GM18873 (cell line): ENCODE results near the gene SORBS1.

Experiments used
- ATAC-seq: cut with Tn5 transposase; IDR thresholded peaks from one replicate; pipeline ENCODE4 v1.9.1; 2021; ENCODE audit warnings: mild to moderate bottlenecking, moderate library complexity, moderate number of reproducible peaks; ENCODE audit not compliant: unreplicated experiment, low FRiP score

Gene SORBS1

DNA sequence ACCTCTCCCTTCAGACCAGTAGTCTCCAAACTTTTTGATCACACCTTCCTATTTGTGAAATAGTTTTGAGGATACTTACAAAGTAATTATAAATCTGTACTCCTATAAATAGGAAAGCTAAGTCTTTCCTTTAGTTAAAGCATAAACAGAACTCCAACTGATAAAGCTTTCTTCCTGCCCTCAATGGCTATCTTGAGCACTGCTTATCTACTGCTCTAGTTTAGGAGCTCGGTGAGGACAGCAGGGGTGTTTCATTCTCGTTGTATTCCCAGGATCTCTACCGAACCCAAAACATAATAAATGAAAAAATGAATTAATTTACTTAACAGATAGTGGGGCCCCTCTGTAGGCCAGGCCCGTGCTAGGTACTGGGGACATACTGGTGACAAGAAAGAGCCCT, 17.7 kb downstream of the SORBS1 start:
- no peak for ATAC-seq

DNA sequence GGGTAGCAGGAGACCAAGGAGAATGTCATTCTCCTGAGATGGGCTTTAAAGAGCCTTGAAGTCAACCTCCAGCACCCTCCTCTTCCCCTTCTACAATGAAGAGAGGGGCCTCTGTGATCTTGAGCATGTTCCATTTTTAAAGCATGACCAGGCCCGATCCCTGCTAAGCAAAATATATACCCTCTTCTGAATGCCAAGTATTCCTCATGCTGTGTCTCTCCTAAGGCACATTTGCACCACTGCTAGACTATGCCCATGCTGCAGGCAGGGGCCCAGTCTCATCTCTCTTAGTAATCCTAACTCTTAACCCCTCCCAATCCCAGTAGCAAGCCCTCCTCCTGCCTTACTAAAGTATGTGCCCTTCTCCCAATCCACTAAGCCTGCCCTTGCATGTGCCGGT, 18.4 kb downstream of the SORBS1 start:
- no peak for ATAC-seq

DNA sequence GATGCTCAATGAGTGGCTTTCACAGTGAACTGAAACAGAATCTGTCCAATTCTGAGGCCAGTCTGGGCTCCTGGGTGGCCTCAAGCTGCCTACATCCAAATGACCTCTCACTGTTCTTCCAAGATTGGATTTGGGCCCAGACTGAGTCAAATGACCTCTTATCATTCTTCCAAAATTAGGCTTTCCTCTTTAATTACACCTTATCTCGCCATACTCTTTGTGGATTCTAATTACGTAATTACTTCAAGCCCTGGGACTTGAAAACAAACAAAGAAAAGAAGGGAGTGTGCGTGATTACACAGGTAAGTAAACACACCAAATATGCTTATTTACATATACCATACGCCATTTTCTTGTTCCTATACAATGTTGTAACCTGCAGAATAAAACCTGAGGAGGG, 18.8 kb downstream of the SORBS1 start:
- no peak for ATAC-seq

DNA sequence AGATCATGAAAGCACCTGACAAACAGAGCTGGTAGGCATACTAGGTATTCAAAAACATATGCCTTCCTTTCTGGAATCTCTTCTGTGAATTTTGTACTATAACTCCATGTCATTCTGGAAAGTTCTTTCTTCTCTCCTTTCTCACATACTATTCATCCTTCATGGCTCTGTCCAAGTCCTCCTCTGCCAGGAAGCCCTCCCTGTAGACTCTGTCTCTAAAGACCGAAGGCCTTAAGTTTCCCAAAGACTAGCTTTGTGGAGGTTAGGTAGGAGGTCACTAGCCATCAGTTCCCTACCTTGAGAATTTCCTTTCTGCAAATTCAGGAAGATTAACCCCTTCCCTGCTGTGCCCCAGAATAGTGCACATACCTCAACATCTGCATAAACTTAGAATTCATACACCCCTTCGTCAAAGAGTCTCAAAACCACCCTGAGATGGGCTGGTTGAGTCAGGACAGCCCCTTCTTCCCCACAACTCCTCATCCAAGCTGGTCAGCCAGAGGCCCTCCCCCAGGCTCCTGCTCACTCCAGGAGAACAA, 20.6 kb downstream of the SORBS1 start:
- no peak for ATAC-seq

DNA sequence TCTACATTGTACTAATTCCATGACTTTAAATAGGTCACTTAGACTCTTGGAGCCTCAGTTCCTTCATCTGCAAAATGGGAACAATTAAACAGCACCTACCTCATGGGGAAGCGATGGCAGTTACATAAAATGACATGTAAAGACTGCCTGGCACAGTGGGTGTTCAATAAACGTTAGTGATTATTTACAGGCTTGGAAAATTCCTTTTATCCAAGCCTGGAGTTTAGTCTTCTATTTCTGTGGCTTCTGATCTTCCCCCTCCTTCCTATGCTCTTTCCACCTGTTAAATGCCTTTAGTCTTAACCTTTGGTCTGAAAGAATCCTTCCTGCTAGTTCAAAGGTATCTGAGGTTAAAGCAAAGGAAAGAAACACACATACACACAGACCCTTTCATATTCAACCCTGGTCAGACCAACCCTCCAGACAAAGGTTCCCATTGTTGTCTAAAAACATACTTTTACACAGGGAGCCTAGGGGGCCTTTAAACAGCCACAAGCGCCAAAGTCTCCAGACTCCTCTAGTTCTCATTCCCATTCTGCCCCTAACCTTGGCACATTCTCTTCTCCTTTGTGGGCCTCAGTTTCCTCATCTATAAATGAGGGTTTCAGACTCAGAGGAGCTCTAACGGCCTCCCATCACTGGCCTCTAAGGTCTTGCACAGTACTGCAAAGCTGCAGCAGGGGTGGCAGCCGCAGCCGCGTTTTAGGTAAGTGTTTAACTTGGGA, 21.4 kb downstream of the SORBS1 start:
- no peak for ATAC-seq

DNA sequence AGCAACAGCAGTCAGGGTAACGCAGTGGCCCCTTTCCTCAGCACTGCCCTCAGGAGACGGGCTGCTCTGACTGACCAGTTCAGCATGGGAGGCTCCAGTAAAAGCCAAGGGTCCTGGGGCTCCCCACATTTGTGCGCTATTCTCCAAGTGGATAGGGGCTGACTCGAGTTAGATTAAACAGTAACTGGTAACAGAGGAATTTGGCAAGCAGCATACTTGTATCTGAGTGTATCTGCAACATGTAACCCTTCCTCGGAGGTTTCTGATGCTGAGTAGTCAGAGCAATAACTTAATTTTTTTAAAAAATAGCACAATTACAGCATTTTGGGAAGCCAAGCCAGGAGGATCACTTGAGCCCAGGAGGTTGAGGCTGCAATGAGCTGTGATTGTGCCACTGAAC, 22.8 kb downstream of the SORBS1 start:
- ATAC-seq: no peak

DNA sequence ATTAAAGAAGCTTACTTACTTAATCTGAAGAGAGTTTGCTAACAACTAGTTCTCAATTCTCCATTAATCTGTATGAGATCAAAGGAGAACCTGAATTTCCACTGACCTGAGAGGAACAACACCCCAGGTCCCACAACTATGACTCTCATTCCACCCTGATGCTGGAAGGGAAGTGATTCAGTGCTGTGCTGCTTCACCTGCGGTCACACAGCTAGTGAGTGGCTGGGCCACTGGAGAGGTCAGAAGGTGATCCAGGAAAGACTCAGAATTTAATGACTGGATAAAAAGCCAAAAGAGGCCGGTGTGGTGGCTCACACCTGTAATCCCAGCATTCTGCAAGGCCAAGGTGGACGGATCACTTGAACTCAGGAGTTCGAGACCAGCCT, 23.6 kb downstream of the SORBS1 start:
- ATAC-seq: no peak

DNA sequence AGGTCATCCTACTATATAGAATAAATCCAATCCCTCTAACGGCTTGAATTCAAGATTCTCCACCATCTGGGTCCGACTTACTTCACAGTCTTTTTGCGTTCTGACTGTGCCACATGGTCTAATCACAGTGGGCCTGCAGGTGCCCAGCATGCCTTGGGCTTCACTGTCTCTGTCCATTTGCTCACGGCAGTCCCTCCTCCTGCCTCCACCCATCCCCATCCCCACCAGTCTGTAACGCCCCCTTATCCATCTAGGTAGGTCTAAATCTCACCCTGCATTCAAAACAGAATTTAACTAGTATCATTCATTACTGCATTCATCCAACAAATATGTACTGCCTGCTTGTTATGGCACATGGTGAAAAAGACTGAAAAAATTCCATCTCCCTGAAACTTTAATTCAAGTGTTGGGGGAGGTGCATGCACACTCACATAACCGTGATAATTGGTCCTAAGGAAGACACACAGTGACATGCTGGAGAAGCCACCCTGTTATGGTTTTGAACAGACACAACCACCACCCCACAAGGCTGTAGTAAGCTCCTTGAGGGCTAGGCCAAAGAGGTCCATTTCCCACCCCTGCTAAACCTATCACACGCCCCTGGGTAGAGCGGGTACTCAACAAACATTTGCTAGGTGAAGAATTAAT, 24.2 kb downstream of the SORBS1 start:
- ATAC-seq: no peak

DNA sequence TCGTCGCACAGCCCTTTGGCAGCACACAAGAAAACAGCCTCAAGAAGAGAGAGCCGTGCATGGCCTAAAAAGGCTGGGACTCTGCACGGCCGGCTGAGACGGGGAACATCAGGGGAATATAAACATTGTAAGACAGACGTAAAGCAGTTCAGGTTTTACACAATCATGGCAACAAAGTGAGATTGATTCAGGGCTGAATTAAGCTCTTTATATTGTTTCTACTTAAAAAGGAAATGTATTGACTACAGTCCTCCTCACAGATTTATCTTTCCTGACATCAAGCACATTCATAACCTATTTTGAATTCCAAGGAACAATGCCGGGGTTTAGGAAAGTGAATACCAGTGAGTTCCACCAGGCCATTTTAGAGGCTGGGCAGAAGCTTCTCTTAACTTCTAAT, 25.2 kb downstream of the SORBS1 start:
- no peak for ATAC-seq

DNA sequence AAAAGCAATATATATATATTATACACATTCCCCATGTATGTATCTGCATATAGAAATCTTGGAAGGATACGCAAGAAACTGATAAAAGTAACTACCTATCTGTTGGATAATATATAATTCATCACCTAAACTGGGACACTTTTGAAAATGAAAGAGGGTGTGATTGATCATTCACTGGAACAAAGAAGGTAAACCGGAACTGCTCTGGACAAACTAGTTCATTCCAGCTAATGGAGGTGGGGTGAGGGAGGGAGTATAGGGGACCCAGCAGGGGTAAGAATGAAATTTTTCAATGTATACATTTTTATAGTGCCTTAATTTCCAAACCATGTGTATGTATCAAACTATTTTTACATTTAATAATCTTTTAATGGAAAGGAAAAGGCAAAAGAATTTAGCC, 25.6 kb downstream of the SORBS1 start:
- ATAC-seq: no peak

DNA sequence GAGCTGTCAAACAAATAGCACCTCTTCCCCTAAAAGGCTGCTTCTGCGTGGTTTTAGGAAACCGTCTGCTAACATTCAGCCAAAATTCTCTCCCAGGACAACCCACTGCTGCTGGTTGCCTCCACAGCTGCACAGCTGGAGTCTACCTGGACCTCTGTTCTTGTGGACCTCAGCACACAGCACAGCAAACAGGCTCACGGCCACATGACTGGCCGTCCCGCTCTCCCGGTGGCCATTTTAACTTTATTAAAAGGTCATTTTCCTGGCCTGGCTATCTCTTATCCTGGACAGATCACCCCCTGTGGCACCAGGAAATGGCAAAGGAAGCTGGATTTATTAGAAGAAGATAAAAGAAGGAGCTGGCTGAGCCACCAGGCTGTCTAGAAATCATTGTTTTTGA, 27.6 kb downstream of the SORBS1 start:
- no peak for ATAC-seq

DNA sequence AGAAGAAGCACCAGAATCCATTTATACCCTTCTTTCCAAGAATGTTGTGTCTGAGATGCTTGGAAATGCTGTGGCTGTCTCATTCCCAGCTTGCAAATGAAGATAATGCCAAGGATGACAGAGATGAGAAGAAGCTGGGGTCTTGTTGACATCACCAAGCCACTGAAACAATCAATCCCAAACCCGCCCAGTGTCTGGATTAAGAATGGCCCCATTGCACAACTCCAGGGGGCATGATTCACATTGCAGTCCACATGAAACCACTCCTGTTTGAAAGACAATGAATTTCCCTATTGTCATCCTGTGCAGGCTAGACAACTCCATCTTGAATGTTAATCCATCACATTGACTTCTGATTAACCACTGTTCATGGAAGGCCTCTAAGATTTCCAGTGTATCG, 28.6 kb downstream of the SORBS1 start:
- ATAC-seq: no peak

DNA sequence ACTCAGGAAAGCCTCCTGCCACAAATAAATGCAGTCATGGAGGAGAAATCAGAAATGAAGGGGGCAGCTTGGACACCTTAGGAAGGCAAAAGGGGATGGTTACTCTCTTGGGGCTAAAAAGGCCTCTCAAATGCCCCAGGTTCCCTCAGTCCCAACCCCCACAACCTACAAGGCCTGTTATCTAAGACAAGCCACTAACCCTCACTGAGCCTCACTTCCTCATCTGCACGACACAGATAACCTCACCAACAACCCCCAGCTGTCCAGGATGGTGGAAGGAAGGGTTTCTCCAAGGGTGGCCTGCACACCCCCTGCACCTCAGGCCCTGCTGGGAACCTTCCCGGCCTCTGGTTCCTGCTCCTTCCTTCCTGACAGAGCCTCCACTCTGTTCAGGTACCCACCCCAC, 29.2 kb downstream of the SORBS1 start:
- no peak for ATAC-seq

DNA sequence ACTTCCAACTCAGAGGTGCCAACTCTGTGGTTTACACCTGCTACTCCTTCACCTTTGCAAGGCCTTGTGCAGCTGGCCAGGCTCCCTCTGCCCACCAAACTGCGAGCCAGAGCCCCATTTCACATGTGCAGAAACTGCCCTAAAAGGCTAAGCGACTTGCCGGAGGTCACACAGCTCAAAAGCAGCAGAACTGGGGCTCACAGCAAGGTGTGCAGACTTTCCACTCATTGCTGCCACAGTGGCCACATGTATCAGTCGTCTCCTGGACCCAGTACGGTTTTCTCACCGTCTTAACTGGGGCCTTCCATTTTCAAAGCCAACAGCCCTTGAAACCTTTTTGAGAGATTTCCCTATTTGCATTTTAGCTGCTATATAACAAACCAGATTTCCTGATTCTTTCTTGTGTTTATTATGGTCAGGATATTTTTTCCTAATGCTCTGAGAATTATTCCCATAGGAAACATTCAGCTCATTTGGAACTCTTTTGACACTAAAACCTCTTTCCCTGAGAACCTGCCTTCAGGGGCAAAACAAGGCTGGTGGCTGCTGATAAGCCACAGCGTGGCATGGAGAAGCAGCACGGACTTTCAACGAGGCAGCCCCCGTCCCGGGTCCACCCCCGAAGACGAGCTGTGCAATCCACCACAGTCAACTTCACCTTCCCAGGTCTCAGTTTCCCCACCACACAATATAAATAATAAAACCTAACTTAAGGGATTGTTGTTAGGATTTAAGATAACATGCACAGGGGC, 29.9 kb downstream of the SORBS1 start:
- no peak for ATAC-seq

DNA sequence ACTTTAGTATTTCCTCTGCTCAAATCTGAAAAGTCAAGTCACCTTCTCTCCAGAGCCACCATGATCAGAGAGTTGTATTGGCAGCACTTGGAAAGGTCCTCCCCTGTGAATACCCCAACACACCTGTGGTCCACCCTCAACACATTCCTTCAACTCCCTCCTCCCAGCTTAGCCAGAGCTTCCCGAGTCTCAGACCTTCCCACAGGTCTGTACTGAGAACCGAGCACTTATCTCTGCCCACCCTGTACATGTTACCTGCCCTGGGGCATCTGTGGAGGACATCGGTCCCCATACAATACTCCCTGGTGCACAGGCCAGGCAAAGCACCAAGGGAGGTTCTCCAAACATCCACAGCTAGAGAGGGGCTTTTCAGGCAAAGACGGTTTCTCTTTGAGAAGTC, 30.6 kb downstream of the SORBS1 start:
- ATAC-seq: no peak

DNA sequence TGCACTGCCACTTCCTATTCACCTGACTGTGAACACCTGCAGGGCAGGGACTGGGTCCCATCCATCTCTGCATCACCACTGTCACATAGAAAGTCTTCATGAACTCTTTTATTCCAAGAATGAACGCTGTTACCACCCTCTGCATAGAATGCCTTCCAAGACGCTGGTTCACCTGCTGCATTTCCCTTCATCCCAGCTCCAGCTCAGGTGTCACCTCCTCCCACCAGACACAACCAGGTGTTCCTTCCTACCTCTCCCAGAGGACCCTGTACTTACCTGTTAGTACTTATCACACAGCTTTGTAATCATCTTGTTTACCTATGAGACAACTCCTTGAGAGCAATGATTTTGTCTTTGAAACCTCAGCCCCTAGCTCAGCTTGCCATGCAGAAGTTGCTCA, 31.1 kb downstream of the SORBS1 start:
- ATAC-seq: no peak

DNA sequence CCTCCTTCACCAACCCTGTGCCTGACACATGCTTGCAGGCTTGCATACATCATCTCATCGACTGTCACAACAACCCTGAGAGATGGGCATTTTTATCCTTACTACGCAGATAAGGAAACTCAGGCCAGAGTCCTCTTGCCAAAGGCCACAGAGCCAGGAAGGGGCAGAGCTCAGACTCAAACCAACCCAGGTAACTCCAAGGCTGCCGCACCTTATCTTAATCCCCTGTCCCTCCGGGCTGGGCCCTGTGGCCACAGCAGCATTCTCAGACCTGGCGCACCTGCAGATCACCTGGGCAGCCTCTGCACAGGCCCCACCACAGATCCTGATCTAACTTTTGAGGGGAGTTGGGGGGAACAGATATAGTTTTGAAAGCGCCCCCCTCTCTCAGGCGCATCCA, 35.1 kb downstream of the SORBS1 start:
- no peak for ATAC-seq

DNA sequence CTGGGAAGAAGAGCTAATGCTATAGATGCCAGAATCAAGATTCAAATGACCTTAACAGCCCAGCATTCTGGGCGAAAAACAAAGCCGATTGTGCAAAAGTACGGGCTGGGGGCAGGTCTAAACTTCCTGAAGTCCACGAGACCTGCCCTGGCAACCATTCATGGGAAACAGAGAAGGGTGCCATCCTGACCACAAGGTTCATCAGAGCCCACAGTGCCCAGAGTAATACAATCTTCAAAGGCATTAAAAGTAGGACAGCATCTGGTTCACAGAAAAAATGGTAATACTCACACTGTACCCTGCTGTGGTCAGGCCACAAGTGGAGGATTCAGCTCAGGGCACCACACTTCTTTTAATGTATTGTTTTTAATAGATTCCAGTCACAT, 36.1 kb downstream of the SORBS1 start:
- no peak for ATAC-seq

DNA sequence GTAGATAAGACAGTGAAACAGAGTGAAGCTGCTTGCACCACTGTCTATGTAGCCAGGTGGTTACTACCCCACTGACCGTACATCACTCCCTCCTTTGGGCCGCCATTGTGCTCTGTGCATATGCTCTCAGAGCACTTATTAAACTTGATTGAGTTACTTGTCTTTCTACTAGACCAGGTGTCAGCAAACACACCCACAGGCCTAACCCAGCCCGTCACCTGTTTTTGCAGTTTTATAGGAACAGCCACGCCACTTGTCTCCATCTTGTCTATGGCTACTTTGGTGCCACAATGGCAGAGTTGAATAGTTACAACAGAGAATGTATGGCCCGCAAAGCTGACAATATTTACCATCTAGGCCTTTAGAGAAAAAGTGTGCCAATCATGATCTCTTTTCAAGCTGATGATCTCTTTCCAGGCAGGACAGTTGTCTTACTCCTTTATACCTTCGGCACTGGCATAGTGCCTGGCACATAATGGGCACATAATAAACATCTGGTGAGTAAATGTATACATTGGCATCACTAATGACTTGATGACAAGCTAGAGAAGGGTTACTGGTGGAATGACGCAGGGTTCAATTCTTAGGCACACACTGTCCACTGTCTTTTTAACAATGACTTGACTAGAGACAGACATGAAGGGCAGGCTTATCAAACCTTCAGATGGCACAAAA, 36.7 kb downstream of the SORBS1 start:
- ATAC-seq: no peak

DNA sequence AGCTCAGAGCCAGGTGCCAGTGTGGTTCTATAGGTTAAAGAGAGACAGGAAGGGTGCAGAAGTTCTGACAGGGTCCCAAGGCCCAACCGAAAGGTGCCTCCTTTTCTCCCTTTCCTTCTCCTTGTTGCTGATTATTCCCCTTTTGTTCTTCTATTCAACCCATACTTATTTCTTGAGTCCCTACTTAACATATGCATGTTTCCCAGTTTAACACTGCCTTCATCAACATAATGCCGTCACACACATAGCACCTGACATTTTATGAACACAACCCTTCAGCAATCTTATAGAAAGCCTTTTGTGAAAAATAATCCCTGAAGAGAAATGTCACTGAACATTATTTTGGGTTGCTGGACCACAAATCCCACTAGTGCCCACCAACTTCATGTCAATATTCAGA, 39.1 kb downstream of the SORBS1 start:
- ATAC-seq: no peak

DNA sequence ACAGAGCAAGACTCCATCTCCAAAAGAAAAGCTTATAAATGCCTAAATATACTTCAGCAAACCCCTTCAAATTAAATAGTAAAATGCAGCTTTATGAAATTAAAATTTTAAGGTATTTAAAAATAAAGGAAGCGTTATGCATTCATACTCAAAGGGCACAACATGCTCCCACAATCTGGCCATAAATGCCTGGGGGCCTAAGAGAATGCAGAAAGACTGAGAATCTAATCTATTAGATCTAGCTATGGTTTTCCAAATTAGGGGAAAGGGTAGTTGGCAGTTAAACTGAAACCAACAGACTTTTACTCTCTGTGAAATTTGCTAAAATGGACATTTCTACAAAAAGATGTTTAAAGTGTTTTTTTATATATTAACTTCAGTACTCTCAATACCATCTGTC, 40.6 kb downstream of the SORBS1 start:
- no peak for ATAC-seq
